K562 (cell line): ENCODE data around the gene ASCC2. TPM values are rescaled to one million over a fixed set of nuclear protein-coding genes. Genes with fewer than 3 reads are reported as not detected.
"Not testable (repeated sequence)": the region's sequence is repeated elsewhere in the genome, so short reads cannot be mapped to it uniquely, and the experiment has no call there.

Experiments
- ATAC-seq: fragments of 200-7000 bp; cut with Tn5 transposase; 3 replicates; pipeline ENCODE4 v1.9.1; 2020; ENCODE audit warnings: moderate library complexity
- BruUV-seq: library from RNA; stranded (reverse); fragments of 400-500 nt; replicated peaks from 2 replicates; lab custom pipeline; 2021; lab: Mats Ljungman, UMichigan
- CTCF ChIA-PET: fragments of 300-600 bp; formaldehyde crosslinking; extraction: SDS; loops from one replicate; lab custom pipeline; 2021; ENCODE audit warnings: low intra/inter-chr PET ratio; lab: Yijun Ruan, JAX
- POLR2A ChIA-PET: fragments of 300-600, 350-650 bp; sonication (Branson Sonifier 250); formaldehyde crosslinking; extraction: SDS; loops from one replicate; lab custom pipeline; 2021; ENCODE audit warnings: antibody characterized with exemption, inconsistent platforms; lab: Yijun Ruan, JAX
- DNase-seq, 4 experiments: peaks; one replicate each; pipeline versions ENCODE4 v3.0.0 to v3.0.0-alpha.2; 2011 to 2018; ENCODE audit warnings: low spot score in 3 of 4, mixed read lengths in 3 of 4; ENCODE audit errors: extremely low read depth in 1 of 4
- FAIRE-seq: peaks from 2 replicates; lab custom pipeline; 2011; peaks lifted over from hg19 to GRCh38; lab: Jason Lieb, UNC
- H2AFZ ChIP-seq: 2 replicates; pipeline ENCODE4 v1.6.0; 2011; ENCODE audit warnings: low read depth, low read length, control low read depth, inconsistent platforms
- H3K27ac ChIP-seq: fragments of 200-600 bp; 3 replicates; pipeline ENCODE4 v1.8.0; 2011; ENCODE audit warnings: low read depth, mild to moderate bottlenecking, control low read depth, inconsistent platforms, low read length, moderate library complexity, mixed read lengths; ENCODE audit errors: extremely low read depth
- H3K27me3 ChIP-seq, 2 experiments: fragments of 300-600 bp in 1 of 2; 2 replicates in 1 of 2; 3 replicates in 1 of 2; pipeline versions ENCODE4 v1.6.0 to v1.8.0; 2011; ENCODE audit warnings: inconsistent platforms in 2 of 2, low read length in 2 of 2, mild to moderate bottlenecking in 1 of 2, mixed read lengths in 1 of 2, moderate library complexity in 1 of 2; ENCODE audit not compliant: control insufficient read depth in 2 of 2, insufficient read depth in 2 of 2
- H3K36me3 ChIP-seq: fragments of 300-600 bp; 3 replicates; pipeline ENCODE4 v1.8.0; 2011; ENCODE audit warnings: mild to moderate bottlenecking, low read length, inconsistent platforms; ENCODE audit not compliant: control insufficient read depth, insufficient read depth
- H3K4me1 ChIP-seq, 2 experiments: fragments of 200-600 bp in 1 of 2; replicated peaks in 1 of 2; 2 replicates in 1 of 2; 3 replicates in 1 of 2; pipeline versions ENCODE4 v1.5.1 to v1.8.0; 2011; ENCODE audit warnings: inconsistent platforms in 2 of 2, low read length in 2 of 2, mild to moderate bottlenecking in 1 of 2, mixed read lengths in 1 of 2, moderate library complexity in 1 of 2; ENCODE audit not compliant: control insufficient read depth in 2 of 2, insufficient read depth in 2 of 2
- H3K4me2 ChIP-seq: 2 replicates; pipeline ENCODE4 v1.6.1; 2011; ENCODE audit warnings: low read length, control low read depth, inconsistent platforms, mixed read lengths; ENCODE audit not compliant: insufficient read depth
- H3K4me3 ChIP-seq: fragments of 200-600 bp; sonication (generic), shearing (Covaris generic); 2 replicates; pipeline ENCODE4 v1.5.1; 2016; ENCODE audit warnings: control low read depth, inconsistent platforms
- H3K79me2 ChIP-seq: fragments of 200-600 bp; 3 replicates; pipeline ENCODE4 v1.8.0; 2011; ENCODE audit warnings: low read length, inconsistent platforms; ENCODE audit not compliant: control insufficient read depth, insufficient read depth
- H3K9ac ChIP-seq, 2 experiments: 2 replicates each; pipeline versions ENCODE4 v1.6.0 to v1.6.1; 2011; ENCODE audit warnings: low read depth in 2 of 2, low read length in 2 of 2, control low read depth in 1 of 2, inconsistent platforms in 1 of 2, mild to moderate bottlenecking in 1 of 2, mixed read lengths in 1 of 2; ENCODE audit not compliant: insufficient read depth in 1 of 2
- H3K9me1 ChIP-seq: one replicate; pipeline ENCODE4 v1.6.0; 2011; ENCODE audit warnings: inconsistent platforms, mild to moderate bottlenecking, low read length, moderate library complexity; ENCODE audit not compliant: control insufficient read depth, insufficient read depth
- H3K9me3 ChIP-seq: replicated peaks from 2 replicates; pipeline ENCODE4 v1.5.1; 2011; ENCODE audit warnings: low read depth, low read length, inconsistent platforms; ENCODE audit not compliant: control insufficient read depth, insufficient read depth
- H4K20me1 ChIP-seq: replicated peaks from 2 replicates; pipeline ENCODE4 v1.6.1; 2011; ENCODE audit warnings: low read length, inconsistent platforms, mixed read lengths; ENCODE audit not compliant: control insufficient read depth, insufficient read depth
- FOSL1 ChIP-seq: fragments of 200-800 bp; sonication (Bioruptor generic); conservative IDR thresholded peaks from 2 replicates; pipeline ENCODE4 v1.6.1; 2016; ENCODE audit warnings: missing genetic modification characterization, missing compliant biosample characterization
- MCM3 ChIP-seq: fragments of 450-650 bp; IDR thresholded peaks from 2 replicates; pipeline ENCODE4 v1.6.1; 2016
- POLR2B ChIP-seq: fragments of 450-650 bp; IDR thresholded peaks from 2 replicates; pipeline ENCODE4 v1.6.1; 2018; ENCODE audit warnings: low read depth; ENCODE audit not compliant: partially characterized antibody
- RCOR1 ChIP-seq, 2 experiments: IDR thresholded peaks; 2 replicates each; pipeline ENCODE4 v1.6.1; 2012; ENCODE audit warnings: low read depth in 2 of 2, low read length in 2 of 2, borderline replicate concordance in 1 of 2, improper control_type of control experiment in 1 of 2
- WGBS: fragments of 100-300 bp; shearing (Covaris generic); methylation state at CpG from one replicate; pipeline ENCODE4 v1.1.6; 2016; ENCODE audit warnings: low coverage, mixed read lengths; ENCODE audit not compliant: insufficient coverage; ENCODE audit errors: missing lambda C conversion rate; 5-methylcytosine and 5-hydroxymethylcytosine counted together
- in situ Hi-C: fragments of 300-500 bp; cut with MboI; formaldehyde crosslinking; loops from 4 replicates; pipeline ENCODE4 v1.15.0; 2018; ENCODE audit warnings: inconsistent platforms, mixed read lengths
- intact Hi-C: fragments of 100-400 bp; cut with micrococcal nuclease; formaldehyde crosslinking; loops from 2 replicates; pipeline ENCODE4 v1.14.2; 2022
- polyA plus RNA-seq, 8 experiments: library from polyadenylated mRNA; depleted of rRNA in 4 of 8; stranded (reverse) in 5 of 8; unstranded in 3 of 8; fragments of >200 nt; fragmentation: Nextera tagmentation in 2 of 8; fragmentation: Illumina TruSeq in 1 of 8; extraction: Ambion mirVana in 2 of 8; extraction: Trizol in 1 of 8; gene quantifications; 2 replicates each; pipeline versions ENCODE4 v1.2.1 to v1.2.3, GENCODE V29; 2011 to 2014; ENCODE audit warnings: inconsistent platforms in 1 of 8, missing spikeins in 1 of 8
- total RNA-seq, 7 experiments: library from RNA; depleted of rRNA in 6 of 7; stranded (reverse); fragments of >200 nt in 6 of 7; fragmentation: Illumina TruSeq in 2 of 7; extraction: Trizol in 2 of 7; gene quantifications; 2 replicates each; pipeline versions ENCODE4 v1.2.1 to v1.2.3, GENCODE V29; 2011 to 2021; ENCODE audit warnings: low replicate concordance in 1 of 7

ASCC2 gene
- total and polyA plus RNA-seq, 9 of the 15 experiments (the other 6 are each of a cell fraction or from before 2014, with no cell fraction given), result 4.0 to 46.7 (median 26.8) TPM

- ATAC-seq, POLR2A ChIA-PET, H2AFZ ChIP-seq, H3K4me3 ChIP-seq, H3K4me2 ChIP-seq, H3K9ac ChIP-seq, in situ Hi-C loops, DNase-seq, H3K9me1 ChIP-seq, BruUV-seq, H3K79me2 ChIP-seq, H3K27ac ChIP-seq, intact Hi-C loops, CTCF ChIA-PET, H3K9me3 ChIP-seq, H3K27me3 ChIP-seq: not testable (repeated sequence)
- WGBS, result 40% methylated on average over 1 of the region's 1 CpG
- Histone ChIP-seq H3K36me3 (peaks cover 56% of the 10 kb centered on the region), H3K4me1 (peaks cover 5 to 16% of the 10 kb centered on the region in 2 experiments), H4K20me1 (peaks cover 11% of the 10 kb centered on the region; the same call in 1 of the 2 replicates)
- FAIRE-seq, result peak; percentile 62
- peak; percentile 93 for TF ChIP-seq MCM3
Measured at GRCh38 chr22:29827726-29828125, 10.3 kb downstream of the ASCC2 start.

- Histone ChIP-seq H2AFZ (no peak overlapping the region), H3K36me3 (peaks cover 57% of the 10 kb centered on the region), H3K79me2 (no peaks in the 10 kb centered on the region), H3K4me3 (no peak overlapping the region), H3K4me2 (no peak overlapping the region), H3K9me1 (no peaks in the 10 kb centered on the region), H4K20me1 (peaks cover 9% of the 10 kb centered on the region; the same call in 1 of the 2 replicates), H3K27ac (no peak overlapping the region), H3K9ac (no peak overlapping the region), H3K27me3 (no peaks in the 10 kb centered on the region), H3K9me3 (no peaks in the 10 kb centered on the region), H3K4me1 (peaks cover 7 to 15% of the 10 kb centered on the region in 2 experiments)
- TF ChIP-seq RCOR1 (IDR thresholded peaks at IDR 0.05; ENCODE audit: borderline replicate concordance in 1 of 2, low read depth in 2 of 2, low read length in 2 of 2), result 0 out of 4 replicates have a peak, but pooled peaks of 1 of the 2 experiments have one; percentile 24
- 0 out of 2 replicates have a peak, but pooled peaks have one; percentile 28 for TF ChIP-seq FOSL1 (tag)
- no peak for TF ChIP-seq POLR2B
- no peak for FAIRE-seq
- POLR2A ChIA-PET, result no interaction called here
- peak in 1 of 4 experiments; percentile 15 for DNase-seq
- no peak for ATAC-seq
- intact Hi-C loops (no loop called here), in situ Hi-C loops (no loop called here)
- no TSS peak for BruUV-seq
- 49% methylated on average over 4 of the region's 4 CpGs for WGBS
- CTCF ChIA-PET, result no interaction called here
Measured at GRCh38 chr22:29827091-29827490, 11.0 kb downstream of the ASCC2 start.
